HG03045 (cell line): ENCODE data around the gene ZNF579.
"Not testable (repeated sequence)": the region's sequence is repeated elsewhere in the genome, so short reads cannot be mapped to it uniquely, and the experiment has no call there.

Experiments
- ATAC-seq: cut with Tn5 transposase; IDR thresholded peaks from one replicate; pipeline ENCODE4 v1.9.1; 2021; ENCODE audit warnings: mild to moderate bottlenecking, moderate library complexity; ENCODE audit not compliant: unreplicated experiment

ZNF579 gene

DNA sequence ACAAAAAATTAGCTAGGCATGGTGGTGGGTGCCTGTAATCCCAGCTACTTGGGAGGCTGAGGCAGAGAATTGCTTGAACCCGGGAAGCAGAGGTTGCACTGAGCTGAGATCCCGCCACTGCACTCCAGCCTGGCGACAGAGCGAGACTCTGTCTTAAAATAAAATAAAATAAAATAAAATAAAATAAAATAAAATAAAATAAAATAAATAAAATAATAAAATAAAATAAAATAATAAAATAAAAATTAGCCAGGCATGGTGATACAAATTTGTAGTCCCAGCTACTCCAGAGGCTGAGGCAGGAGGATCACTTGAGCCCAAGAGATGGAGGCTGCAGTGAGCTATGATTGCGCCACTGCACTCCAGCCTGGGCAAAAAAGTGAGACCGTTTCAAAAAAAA is 6.7 kb downstream of the ZNF579 start:
- ATAC-seq = not testable (repeated sequence)

- ATAC-seq = not testable (repeated sequence)
Measured at GRCh38 chr19:55569477-55569876, 11.2 kb downstream of the ZNF579 start.

GRCh38 chr19:55567708-55568328 is 12.8 kb downstream of the ZNF579 start:
- ATAC-seq = no peak

GRCh38 chr19:55566823-55567222 is 13.8 kb downstream of the ZNF579 start:
- ATAC-seq = no peak

- no peak for ATAC-seq
Measured at GRCh38 chr19:55563261-55563690, 17.4 kb downstream of the ZNF579 start.

GRCh38 chr19:55559684-55560083 is 21.0 kb downstream of the ZNF579 start:
- no peak for ATAC-seq

DNA sequence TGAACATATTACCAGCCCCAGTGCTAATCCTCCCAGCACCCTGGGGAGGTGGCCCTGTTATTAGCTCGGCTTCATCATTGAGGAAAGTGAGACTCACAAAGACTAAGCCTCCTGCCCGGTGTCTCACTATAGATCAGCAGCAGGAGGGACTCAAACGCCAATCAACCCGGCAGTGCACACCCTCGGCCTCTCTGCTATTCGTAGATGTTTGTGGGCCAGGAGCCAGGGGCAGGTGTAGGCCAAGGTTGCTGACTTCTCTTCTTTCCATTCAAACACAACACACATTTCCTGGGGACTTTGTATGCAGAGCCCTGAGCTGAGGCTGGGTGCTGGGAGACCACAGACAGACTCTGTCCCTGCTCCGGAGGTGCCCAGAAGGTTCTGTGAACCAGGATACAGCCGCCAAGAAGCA is 25.9 kb downstream of the ZNF579 start:
- ATAC-seq = no peak

DNA sequence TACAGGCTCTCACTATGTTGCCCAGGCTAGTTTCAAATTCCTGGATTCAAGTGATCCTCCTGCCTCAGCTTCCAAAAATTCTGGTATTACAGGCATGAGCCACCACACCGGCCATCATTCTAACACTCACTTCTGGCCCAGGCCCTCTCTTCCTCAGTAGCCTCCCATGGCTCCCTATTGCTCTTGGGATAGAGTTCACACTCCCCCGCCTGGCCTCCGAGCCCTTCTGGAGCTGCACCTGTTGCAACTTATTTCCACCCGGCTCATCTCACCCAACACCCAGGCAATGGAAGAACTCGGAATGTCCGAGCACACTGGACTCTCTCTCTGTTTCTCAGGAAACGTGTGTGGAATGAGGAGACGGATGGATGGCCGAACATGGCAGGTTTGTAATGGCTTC is 26.3 kb downstream of the ZNF579 start:
- ATAC-seq = no peak

- ATAC-seq = no peak
Measured at GRCh38 chr19:55553217-55554182, 27.1 kb downstream of the ZNF579 start.

DNA sequence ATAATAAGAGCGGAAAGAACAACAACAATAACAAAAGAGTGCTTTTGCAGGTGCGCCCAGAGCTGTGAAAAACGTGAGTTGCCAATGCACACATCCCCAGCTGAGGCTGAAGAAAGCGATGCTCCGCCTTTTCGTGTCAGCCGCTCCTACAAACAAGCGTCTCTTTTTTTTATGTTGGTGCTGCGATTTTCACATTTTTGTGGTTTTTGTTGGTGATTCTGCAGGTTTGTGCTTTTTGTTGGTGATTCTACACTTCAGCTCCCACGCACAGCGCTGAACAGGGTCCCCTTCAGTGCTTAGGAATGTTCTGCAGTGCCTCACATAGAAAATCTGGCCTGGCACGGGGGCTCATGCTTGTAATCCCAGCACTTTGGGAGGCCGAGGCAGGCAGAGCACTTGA is 28.0 kb downstream of the ZNF579 start:
- no peak for ATAC-seq

DNA sequence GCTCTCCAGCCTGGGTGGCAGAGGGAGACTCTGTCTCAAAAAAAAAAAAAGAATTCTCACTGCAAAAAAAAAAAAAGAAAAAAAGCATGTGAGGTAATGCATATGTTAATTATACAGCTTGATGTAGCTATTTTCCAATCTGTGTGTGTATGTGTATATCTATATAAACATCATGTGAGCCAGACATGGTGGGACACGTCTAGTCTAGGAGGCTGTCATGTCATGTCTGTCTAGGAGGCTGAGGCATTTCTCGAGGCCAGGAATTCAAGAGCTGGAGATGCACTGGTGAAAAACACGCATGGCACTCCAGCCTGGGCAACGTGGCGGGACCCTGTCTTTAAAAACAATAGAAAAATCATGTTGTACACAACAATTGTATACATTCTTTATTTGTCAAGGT is 28.4 kb downstream of the ZNF579 start:
- ATAC-seq = no peak

- ATAC-seq = no peak
Measured at GRCh38 chr19:55550321-55550650, 30.4 kb downstream of the ZNF579 start.

GRCh38 chr19:55549500-55550320 is 30.9 kb downstream of the ZNF579 start:
- ATAC-seq = no peak

- ATAC-seq = no peak
Measured at GRCh38 chr19:55546822-55547614, 33.6 kb downstream of the ZNF579 start.

GRCh38 chr19:55546011-55546410 is 34.6 kb downstream of the ZNF579 start:
- ATAC-seq = no peak

DNA sequence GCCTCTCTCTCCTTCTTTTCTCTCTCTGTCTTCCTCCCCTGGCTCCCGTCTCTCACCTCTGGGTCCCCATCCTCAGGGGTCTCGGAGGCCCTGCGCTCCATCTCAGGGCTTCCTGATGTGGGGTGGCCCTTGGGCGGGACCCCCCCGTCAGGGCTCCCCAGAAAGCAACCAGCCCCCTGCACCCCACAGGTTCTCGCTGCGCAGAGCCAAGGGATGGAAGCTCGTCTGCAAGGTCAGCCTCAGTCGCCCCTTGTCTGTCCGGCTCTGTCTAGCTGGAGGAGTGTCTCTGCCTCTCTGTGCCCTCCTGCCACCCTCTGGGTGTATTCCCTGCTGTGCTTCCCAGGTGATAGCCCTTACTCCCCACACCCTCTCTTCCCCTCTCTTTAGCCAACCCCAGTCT is 35.2 kb downstream of the ZNF579 start, which contains the start of gene SBK3:
Gene SBK3 (minus strand): TSS at position 101 of the 400 bp plus-strand sequence. CDS start 0 bp downstream, at position 101.
- no peak for ATAC-seq

DNA sequence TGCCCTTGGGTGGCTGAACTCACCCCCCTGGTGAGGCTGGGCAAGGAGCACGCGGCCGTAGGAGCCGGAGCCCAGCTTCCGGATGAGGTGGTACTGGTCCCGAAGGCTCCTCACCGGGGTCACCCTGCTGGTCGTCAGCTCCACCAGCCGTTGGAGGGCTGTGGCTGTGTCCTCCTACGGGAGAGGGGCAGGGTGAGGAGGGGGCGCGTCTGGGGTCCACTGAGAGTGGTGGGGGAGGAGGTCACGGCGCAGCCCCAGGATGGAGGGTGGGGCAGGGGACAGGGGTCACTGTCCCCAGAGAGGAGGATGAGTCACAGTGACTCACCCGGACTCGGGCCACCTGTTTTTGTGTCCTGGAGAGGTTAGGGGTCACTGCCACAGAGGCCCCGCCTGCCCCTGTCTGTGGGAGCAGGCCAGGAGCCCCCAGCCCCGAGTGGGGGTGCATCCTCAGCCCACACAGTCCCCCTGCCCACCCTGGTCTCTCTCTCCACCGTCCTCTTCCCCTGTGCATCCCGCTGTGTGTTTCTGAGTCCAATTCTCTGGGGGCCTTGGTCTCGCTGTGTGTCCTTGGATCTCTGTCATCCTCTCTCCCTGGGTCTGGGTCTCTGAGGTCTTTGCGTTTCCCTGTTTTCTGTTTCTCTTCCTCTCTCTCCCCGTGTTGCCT is 35.7 kb downstream of the ZNF579 start:
- ATAC-seq = no peak

DNA sequence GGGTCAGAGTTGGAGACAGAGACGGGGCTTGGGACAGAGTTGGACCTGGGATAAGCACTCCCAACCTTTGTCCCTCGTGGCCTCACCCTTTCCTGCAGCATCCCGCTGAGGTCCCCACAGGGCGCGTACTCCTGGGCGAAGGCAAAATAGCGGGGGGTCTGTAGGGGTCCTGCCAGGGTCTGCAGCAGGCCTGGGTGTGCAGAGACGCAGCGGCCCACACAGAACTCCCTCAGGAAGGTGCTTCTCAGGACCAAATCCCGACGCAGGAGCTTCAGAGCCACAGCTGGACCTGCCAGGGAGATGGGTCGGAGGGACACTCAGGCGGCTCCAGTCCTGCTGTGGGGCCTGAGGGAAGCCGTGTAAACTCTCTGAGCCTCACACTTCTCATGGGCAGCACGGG is 36.6 kb downstream of the ZNF579 start:
- ATAC-seq = no peak

GRCh38 chr19:55543567-55543966 is 37.1 kb downstream of the ZNF579 start:
- ATAC-seq = no peak

DNA sequence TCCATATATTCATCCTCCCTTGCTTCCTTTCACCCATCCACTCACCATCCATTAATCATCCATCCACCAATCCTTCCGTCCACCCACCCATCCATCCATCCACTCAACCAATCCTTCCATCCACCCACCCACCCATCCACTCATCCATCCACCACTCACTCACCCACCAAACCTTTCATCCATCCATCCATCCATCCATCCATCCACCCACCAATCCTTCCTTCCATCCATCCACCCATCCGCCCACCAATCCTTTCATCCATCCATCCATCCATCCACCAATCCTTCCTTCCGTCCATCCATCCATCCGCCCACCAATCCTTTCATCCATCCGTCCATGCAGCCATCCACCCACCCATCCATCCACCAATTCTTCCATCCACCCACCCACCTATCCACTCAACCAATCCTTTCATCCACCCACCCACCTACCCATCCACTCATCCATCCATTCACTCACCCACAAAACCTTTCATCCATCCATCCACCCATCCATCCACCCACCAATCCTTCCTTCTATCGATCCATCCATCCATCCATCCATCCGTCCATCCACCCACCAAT is 38.3 kb downstream of the ZNF579 start:
- ATAC-seq = no peak
